Upper lobe of left lung (tissue), 6 donors: ENCODE measurements around the gene FAM81A. TPM values are rescaled to one million over a fixed set of nuclear protein-coding genes. Genes with fewer than 3 reads are reported as not detected.
A peak's percentile ranks its signal among the peaks of the same experiment; 100 is the strongest.

ENCODE experiments used
- ATAC-seq, 2 donors: fragments of 200-7000 bp; cut with Tn5 transposase; one replicate each; pipeline ENCODE4 v1.9.1; 2022; ENCODE audit warnings: mild to moderate bottlenecking in 2 of 2, moderate library complexity in 2 of 2; ENCODE audit not compliant: low FRiP score in 2 of 2
- DNase-seq, 2 donors: peaks; one replicate each; pipeline ENCODE4 v3.0.0-alpha.2; 2019 to 2020
- H3K27ac ChIP-seq, 4 donors: fragments of 200-600 bp; sonication (generic); one replicate each; pipeline ENCODE4 v1.5.1; 2016 to 2019
- H3K27me3 ChIP-seq, 4 donors: fragments of 200-600 bp; sonication (generic); one replicate each; pipeline ENCODE4 v1.5.1; 2017 to 2019
- H3K36me3 ChIP-seq, 4 donors: fragments of 200-600 bp; sonication (generic); one replicate each; pipeline ENCODE4 v1.5.1; 2016 to 2019
- H3K4me1 ChIP-seq, 4 donors: fragments of 200-600 bp; sonication (generic); one replicate each; pipeline ENCODE4 v1.5.1; 2018 to 2019
- H3K4me3 ChIP-seq, 4 donors: fragments of 200-600 bp; sonication (generic); one replicate each; pipeline ENCODE4 v1.5.1; 2017 to 2019; ENCODE audit warnings: mild to moderate bottlenecking in 2 of 4, moderate library complexity in 1 of 4
- H3K9me3 ChIP-seq, 4 donors: fragments of 200-600 bp; sonication (generic); one replicate each; pipeline ENCODE4 v1.5.1; 2018 to 2019
- EP300 ChIP-seq, 4 donors: sonication (generic); formaldehyde crosslinking; IDR thresholded peaks; one replicate each; pipeline ENCODE4 v1.5.1; 2017; ENCODE audit warnings: antibody characterized with exemption in 4 of 4, control low read depth in 2 of 4
- POLR2A ChIP-seq, 4 donors: fragments of 450-650 bp; IDR thresholded peaks; one replicate each; pipeline ENCODE4 v1.5.1; 2016 to 2017; ENCODE audit warnings: antibody characterized with exemption in 4 of 4, mild to moderate bottlenecking in 2 of 4
- POLR2AphosphoS5 ChIP-seq, 2 donors: sonication (generic); formaldehyde crosslinking; IDR thresholded peaks; one replicate each; pipeline ENCODE4 v1.5.1; 2017; ENCODE audit warnings: antibody characterized with exemption in 2 of 2
- WGBS, 2 donors: methylation state at CpG; one replicate each; pipeline ENCODE4 v1.1.5; 2017 to 2018; 5-methylcytosine and 5-hydroxymethylcytosine counted together
- total RNA-seq, 6 donors: library from RNA; depleted of rRNA in 4 of 6; stranded (reverse); fragments of >200 nt in 4 of 6; gene quantifications; one replicate each; pipeline versions ENCODE4 v1.1.0 to v1.2.1, GENCODE V29; 2016 to 2021
- TF ChIP-seq, protein P1 (sequence below), 6 experiments: fragments of 450-650 bp in 4 of 6; fragments of 200-600 bp in 2 of 6; sonication (generic) in 2 of 6; IDR thresholded peaks; one replicate each; pipeline ENCODE4 v1.5.1; 2016 to 2019; ENCODE audit warnings: antibody characterized with exemption in 6 of 6
- donor health status: DM: no; HTN: no; CAD: no; lungs with moderate emphysema.
- donor health status: DM: no; HTN: yes; CAD: no; lungs with severe emphysema.

FAM81A gene
- 10 to 100 TPM in 1 of 6 donors, 1 to 10 TPM in 1, under 1 TPM in 3, not detected in 1; 0.11 to 10.8 (median 0.80) TPM for total RNA-seq

DNA sequence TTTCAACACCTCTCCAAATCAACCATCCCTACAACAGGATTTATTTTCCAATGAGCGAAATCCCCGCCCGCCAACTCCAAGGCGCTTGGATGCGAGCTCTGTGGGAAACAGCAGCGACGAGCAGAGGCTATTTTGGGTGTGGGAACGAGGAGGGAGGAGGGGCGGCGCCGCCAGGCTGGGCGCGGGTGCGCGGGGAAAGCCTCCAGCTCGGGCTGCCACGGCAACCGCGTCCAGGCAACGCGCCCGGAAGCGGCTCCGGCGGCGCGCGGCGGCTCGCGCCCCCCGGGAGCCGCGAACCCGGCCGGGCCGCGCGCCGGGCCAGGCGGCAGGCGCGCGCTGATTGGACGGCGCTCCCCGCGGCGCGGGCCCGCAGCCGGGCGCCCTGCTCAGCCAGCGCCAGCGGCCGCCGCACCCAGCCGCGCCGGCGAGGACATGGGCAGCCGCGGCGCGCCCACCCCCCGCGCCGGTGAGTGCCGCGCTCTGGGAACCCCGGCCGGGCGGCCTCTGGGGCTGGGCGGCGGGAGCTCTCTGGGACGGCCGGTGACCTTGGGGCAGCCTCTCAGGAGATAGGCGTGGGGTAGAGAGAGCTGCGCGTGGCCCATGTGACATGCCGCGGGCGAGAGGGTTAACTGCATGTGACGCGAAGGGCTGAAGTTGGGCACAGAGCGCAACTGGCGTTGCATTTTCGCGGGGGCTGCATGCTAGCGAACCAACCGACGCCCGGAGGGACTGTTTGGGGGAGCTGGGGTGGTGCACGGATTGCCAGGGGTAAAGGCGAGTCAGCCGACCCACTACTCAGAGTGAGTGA is at the start of gene FAM81A:
Gene FAM81A (plus strand): TSS at position 370 of the 808 bp plus-strand sequence. CDS start 20,441 bp downstream, outside the sequence.
- Histone ChIP-seq H3K4me3 (peak within 1 kb of the TSS; percentile 24 to 57 (median 52)), H3K36me3 (no peaks in the 10 kb centered on the region), H3K9me3 (no peaks in the 10 kb centered on the region), H3K27ac (no peak within 1 kb of the TSS), H3K27me3 (peaks cover 0 to 5% (median 0%) of the 10 kb centered on the region in 4 donors), H3K4me1 (peaks cover 15 to 22% (median 17%) of the 10 kb centered on the region in 4 donors)
- WGBS, 2 donors, result 0 to 3% methylated on average over 21 to 32 of the region's 96 CpGs
- TF ChIP-seq POLR2A (IDR thresholded peaks at IDR 0.05) (no peak), POLR2AphosphoS5 (IDR thresholded peaks at IDR 0.05) (no peak), EP300 (IDR thresholded peaks at IDR 0.05) (no peak)
- TF ChIP-seq, protein P1, sequence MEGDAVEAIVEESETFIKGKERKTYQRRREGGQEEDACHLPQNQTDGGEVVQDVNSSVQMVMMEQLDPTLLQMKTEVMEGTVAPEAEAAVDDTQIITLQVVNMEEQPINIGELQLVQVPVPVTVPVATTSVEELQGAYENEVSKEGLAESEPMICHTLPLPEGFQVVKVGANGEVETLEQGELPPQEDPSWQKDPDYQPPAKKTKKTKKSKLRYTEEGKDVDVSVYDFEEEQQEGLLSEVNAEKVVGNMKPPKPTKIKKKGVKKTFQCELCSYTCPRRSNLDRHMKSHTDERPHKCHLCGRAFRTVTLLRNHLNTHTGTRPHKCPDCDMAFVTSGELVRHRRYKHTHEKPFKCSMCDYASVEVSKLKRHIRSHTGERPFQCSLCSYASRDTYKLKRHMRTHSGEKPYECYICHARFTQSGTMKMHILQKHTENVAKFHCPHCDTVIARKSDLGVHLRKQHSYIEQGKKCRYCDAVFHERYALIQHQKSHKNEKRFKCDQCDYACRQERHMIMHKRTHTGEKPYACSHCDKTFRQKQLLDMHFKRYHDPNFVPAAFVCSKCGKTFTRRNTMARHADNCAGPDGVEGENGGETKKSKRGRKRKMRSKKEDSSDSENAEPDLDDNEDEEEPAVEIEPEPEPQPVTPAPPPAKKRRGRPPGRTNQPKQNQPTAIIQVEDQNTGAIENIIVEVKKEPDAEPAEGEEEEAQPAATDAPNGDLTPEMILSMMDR (IDR thresholded peaks at IDR 0.05), result no peak
- DNase-seq (peak; percentile 64 to 95), ATAC-seq (peak; percentile 52 to 93)

GRCh38 chr15:59388670-59389069 is 49.3 kb upstream of the FAM81A start:
- ATAC-seq (peak in 1 of 2 donors; percentile 66), DNase-seq (no peak)
- H3K27ac ChIP-seq, result no peak overlapping the region
- H3K4me1 ChIP-seq, result no peaks in the 10 kb centered on the region
- H3K27me3 ChIP-seq, result no peaks in the 10 kb centered on the region
- no peaks in the 10 kb centered on the region for H3K36me3 ChIP-seq
- WGBS, 2 donors, result 57 to 80% methylated on average over 3 of the region's 3 CpGs
- H3K9me3 ChIP-seq, result no peaks in the 10 kb centered on the region
- no peak overlapping the region for H3K4me3 ChIP-seq
- TF ChIP-seq EP300 (IDR thresholded peaks at IDR 0.05) (no peak), POLR2AphosphoS5 (IDR thresholded peaks at IDR 0.05) (no peak), POLR2A (IDR thresholded peaks at IDR 0.05) (no peak)
- TF ChIP-seq, protein P1 (IDR thresholded peaks at IDR 0.05), result no peak

DNA sequence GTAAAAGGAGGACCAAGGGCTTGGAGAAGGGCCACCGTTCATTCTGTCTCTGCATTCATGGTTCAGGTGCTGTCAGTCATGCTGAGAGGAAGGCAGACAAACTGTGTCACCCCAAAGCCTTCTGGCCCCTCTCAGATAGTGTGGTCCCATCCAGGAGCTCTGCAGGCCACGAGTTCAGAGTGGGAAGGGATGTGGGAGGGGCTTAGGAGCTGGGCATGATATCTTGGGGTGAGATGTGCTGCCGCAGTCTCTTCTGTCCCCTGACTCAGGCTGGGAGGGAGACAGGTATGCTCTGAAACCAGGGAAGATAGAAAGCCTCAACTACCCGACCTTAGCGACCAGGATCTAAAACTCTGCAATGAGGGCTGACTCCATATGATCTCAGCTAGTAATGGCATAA is 45.7 kb upstream of the FAM81A start:
- no peaks in the 10 kb centered on the region for H3K9me3 ChIP-seq
- TF ChIP-seq POLR2AphosphoS5 (IDR thresholded peaks at IDR 0.05), result no peak
- TF ChIP-seq POLR2A (IDR thresholded peaks at IDR 0.05), result no peak
- TF ChIP-seq, protein P1 (IDR thresholded peaks at IDR 0.05), result no peak
- TF ChIP-seq EP300 (IDR thresholded peaks at IDR 0.05), result no peak

DNA sequence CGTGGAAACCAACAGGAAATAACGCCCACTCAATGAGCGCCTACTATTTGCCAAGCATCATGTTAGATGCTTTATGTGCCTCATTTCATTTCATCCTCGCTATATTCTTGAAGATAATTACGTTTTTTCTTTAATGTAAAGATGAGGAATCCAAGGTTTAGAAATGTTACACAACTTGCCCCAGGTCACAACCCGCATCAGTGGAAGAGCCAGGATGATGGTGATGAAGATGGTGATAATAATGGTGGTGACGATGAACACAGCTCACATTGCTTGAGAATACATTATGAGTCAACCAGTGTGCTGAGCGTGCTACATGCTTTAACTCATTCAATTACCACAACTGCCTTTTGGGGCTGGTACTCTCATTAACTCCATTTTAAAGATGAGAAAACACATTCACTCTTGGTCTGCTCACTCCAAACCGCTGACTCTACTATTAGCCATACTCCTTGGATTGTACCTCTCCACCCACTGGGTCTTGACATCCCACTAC is 43.8 kb upstream of the FAM81A start:
- no peaks in the 10 kb centered on the region for H3K27me3 ChIP-seq
- TF ChIP-seq EP300 (IDR thresholded peaks at IDR 0.05) (no peak), POLR2A (IDR thresholded peaks at IDR 0.05) (no peak), POLR2AphosphoS5 (IDR thresholded peaks at IDR 0.05) (no peak)
- TF ChIP-seq, protein P1 (IDR thresholded peaks at IDR 0.05), result no peak
- no peak overlapping the region for H3K27ac ChIP-seq
- no peak overlapping the region for H3K4me3 ChIP-seq
- H3K4me1 ChIP-seq, result no peaks in the 10 kb centered on the region
- no peaks in the 10 kb centered on the region for H3K9me3 ChIP-seq
- DNase-seq, result no peak
- ATAC-seq, result no peak
- H3K36me3 ChIP-seq, result no peaks in the 10 kb centered on the region
- 88% methylated on average over 9 of the region's 9 CpGs for WGBS, 2 donors

More for the DNA sequence above, 45.7 kb upstream of the FAM81A start:
- H3K4me1 ChIP-seq, result no peaks in the 10 kb centered on the region
- H3K27ac ChIP-seq, result no peak overlapping the region
- DNase-seq (no peak), ATAC-seq (no peak)
- 76 to 81% methylated on average over 5 of the region's 5 CpGs for WGBS, 2 donors
- H3K4me3 ChIP-seq, result no peak overlapping the region
- H3K36me3 ChIP-seq, result no peaks in the 10 kb centered on the region
- no peaks in the 10 kb centered on the region for H3K27me3 ChIP-seq
